ENCODE measurements around the gene ORC3. TPM values are rescaled to one million over a fixed set of nuclear protein-coding genes. Genes with fewer than 3 reads are reported as not detected.
"Not testable (repeated sequence)": the region's sequence is repeated elsewhere in the genome, so short reads cannot be mapped to it uniquely, and the experiment has no call there.

The ORC3 gene
- polyA plus RNA-seq, 1 donor (not counting 4 experiments of a cell fraction or from before 2014, with no cell fraction given), result 37.4 TPM

DNA sequence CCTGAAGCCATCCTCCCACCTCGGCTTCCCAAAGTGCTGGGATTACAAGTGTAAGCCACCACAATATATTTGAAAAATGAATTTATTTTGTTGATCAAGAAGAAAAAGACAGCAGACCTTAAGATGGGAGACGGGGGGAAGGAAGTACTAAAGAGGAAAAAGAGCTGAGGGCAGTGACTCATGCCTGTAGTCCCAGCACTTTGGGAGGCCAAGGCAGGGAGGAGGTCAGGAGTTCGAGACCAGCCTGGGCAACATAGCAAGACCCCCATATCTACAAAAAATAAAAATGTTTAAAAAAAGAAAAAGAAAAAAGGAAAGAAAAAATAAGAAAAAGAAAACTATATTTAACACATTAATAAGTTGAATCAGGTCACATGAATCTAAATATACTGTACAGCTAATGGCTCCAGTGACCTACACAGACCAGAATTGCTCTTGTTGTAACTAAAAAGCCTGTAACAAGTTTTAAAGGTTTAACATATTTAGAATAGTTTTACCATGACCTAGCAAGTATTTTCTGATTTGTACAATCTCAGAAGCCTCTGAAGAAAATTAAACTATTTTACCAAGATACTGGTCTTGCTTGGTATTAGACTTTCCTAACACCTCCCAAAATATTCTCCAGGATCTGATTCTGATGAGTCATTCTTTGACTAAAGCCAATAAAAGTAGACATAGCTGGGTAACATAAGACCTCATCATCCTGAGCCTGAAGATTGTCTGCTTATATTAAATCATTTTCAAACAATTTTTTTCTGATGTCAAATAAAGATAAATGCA is 116.4 kb downstream of the ORC3 start:
- H3K9me3 ChIP-seq (ENCODE audit: control insufficient read depth, low read depth, low read length), result no peaks in the 10 kb centered on the region
- H4K20me1 ChIP-seq (ENCODE audit: control insufficient read depth, extremely low read depth, insufficient read depth, low read length), result no peaks in the 10 kb centered on the region
- H3K4me3 ChIP-seq (ENCODE audit: control insufficient read depth in 2 of 3, extremely low read depth in 1 of 3, insufficient read depth in 2 of 3, low read depth in 1 of 3, low read length in 3 of 3), result no peak overlapping the region
- no peaks in the 10 kb centered on the region for H3K9me1 ChIP-seq (ENCODE audit: control insufficient read depth, extremely low read depth, insufficient read depth, low read length)
- FAIRE-seq (no peak), DNase-seq (ENCODE audit: low read depth, low spot score) (no peak)
- H3K36me3 ChIP-seq (ENCODE audit: control insufficient read depth in 2 of 2, extremely low read depth in 1 of 2, insufficient read depth in 2 of 2, low read length in 2 of 2), result no peaks in the 10 kb centered on the region
- H2AFZ ChIP-seq (ENCODE audit: control insufficient read depth, low read length), result no peak overlapping the region
- dilution Hi-C loops (cut with MboI; ENCODE audit: extremely low pct_ligation_motif_present, low sequenced_read_pairs), result no loop called here
- H3K79me2 ChIP-seq (ENCODE audit: control insufficient read depth, insufficient read depth, low read length), result peaks cover 7% of the 10 kb centered on the region
- no peaks in the 10 kb centered on the region for H3K4me1 ChIP-seq (ENCODE audit: control insufficient read depth, extremely low read depth, insufficient read depth, low read length)
- no peak overlapping the region for H3K27ac ChIP-seq (ENCODE audit: control insufficient read depth, insufficient read depth, low read length)
- H3K27me3 ChIP-seq (ENCODE audit: control insufficient read depth, extremely low read depth, insufficient read depth, low read length), result no peaks in the 10 kb centered on the region
- TF ChIP-seq CTCF (optimal IDR thresholded peaks at IDR 0.05 in 1 of 3, IDR thresholded peaks at IDR 0.05 in 1 of 3, conservative IDR thresholded peaks at IDR 0.05 in 1 of 3; ENCODE audit: extremely low read depth in 1 of 3, insufficient read depth in 2 of 3, low read length in 3 of 3), result no peak
- no peak for TF ChIP-seq EZH2 (IDR thresholded peaks at IDR 0.05; ENCODE audit: low read length)
- H3K4me2 ChIP-seq (ENCODE audit: control insufficient read depth, extremely low read depth, insufficient read depth, low read depth, low read length), result no peak overlapping the region
- no peak overlapping the region for H3K9ac ChIP-seq (ENCODE audit: control insufficient read depth, extremely low read depth, insufficient read depth, low read length)

- H3K79me2 ChIP-seq (ENCODE audit: control insufficient read depth, insufficient read depth, low read length); H3K4me2 ChIP-seq (ENCODE audit: control insufficient read depth, extremely low read depth, insufficient read depth, low read depth, low read length); H4K20me1 ChIP-seq (ENCODE audit: control insufficient read depth, extremely low read depth, insufficient read depth, low read length); H3K4me1 ChIP-seq (ENCODE audit: control insufficient read depth, extremely low read depth, insufficient read depth, low read length); FAIRE-seq; H3K4me3 ChIP-seq (ENCODE audit: control insufficient read depth in 2 of 3, extremely low read depth in 1 of 3, insufficient read depth in 2 of 3, low read depth in 1 of 3, low read length in 3 of 3); H2AFZ ChIP-seq (ENCODE audit: control insufficient read depth, low read length); H3K9ac ChIP-seq (ENCODE audit: control insufficient read depth, extremely low read depth, insufficient read depth, low read length); DNase-seq (ENCODE audit: low read depth, low spot score); H3K27me3 ChIP-seq (ENCODE audit: control insufficient read depth, extremely low read depth, insufficient read depth, low read length); H3K27ac ChIP-seq (ENCODE audit: control insufficient read depth, insufficient read depth, low read length); H3K36me3 ChIP-seq (ENCODE audit: control insufficient read depth in 2 of 2, extremely low read depth in 1 of 2, insufficient read depth in 2 of 2, low read length in 2 of 2); H3K9me3 ChIP-seq (ENCODE audit: control insufficient read depth, low read depth, low read length); dilution Hi-C loops (cut with MboI; ENCODE audit: extremely low pct_ligation_motif_present, low sequenced_read_pairs); H3K9me1 ChIP-seq (ENCODE audit: control insufficient read depth, extremely low read depth, insufficient read depth, low read length): not testable (repeated sequence)
Observed at GRCh38 chr6:87708581-87709427, 118.9 kb downstream of the ORC3 start.

All from keratinocyte (primary cell).